ENCODE data around the gene ZNF318.

The ZNF318 gene

GRCh38 chr6:43297644-43298564 is 71.5 kb downstream of the ZNF318 start, which contains the start of gene SLC22A7:
Gene SLC22A7 (plus strand): TSS chr6:43298260. CDS start chr6:43298359, 99 bp downstream.
- no peak for DNase-seq

GRCh38 chr6:43296780-43297497 is 72.5 kb downstream of the ZNF318 start:
- no peak for DNase-seq

- DNase-seq, result no peak
Measured at GRCh38 chr6:43295456-43295855, 74.0 kb downstream of the ZNF318 start.

GRCh38 chr6:43294536-43294935 is 74.9 kb downstream of the ZNF318 start:
- no peak for DNase-seq

- DNase-seq, result no peak
Measured at GRCh38 chr6:43293698-43294097, 75.7 kb downstream of the ZNF318 start.

- no peak for DNase-seq
Measured at GRCh38 chr6:43292763-43293318, 76.6 kb downstream of the ZNF318 start.

- DNase-seq, result no peak
Measured at GRCh38 chr6:43292341-43292740, 77.1 kb downstream of the ZNF318 start.

GRCh38 chr6:43291708-43292107 is 77.7 kb downstream of the ZNF318 start:
- no peak for DNase-seq

GRCh38 chr6:43290905-43291355 is 78.5 kb downstream of the ZNF318 start:
- no peak for DNase-seq

GRCh38 chr6:43290339-43290904 is 79.0 kb downstream of the ZNF318 start:
- DNase-seq, result no peak

- no peak for DNase-seq
Measured at GRCh38 chr6:43287717-43288679, 81.4 kb downstream of the ZNF318 start.

- no peak for DNase-seq
Measured at GRCh38 chr6:43286980-43287716, 82.3 kb downstream of the ZNF318 start.

- DNase-seq, result no peak
Measured at GRCh38 chr6:43286456-43286979, 82.9 kb downstream of the ZNF318 start.
